GM18507 (cell line): ENCODE results near the gene HBQ1.
"Not testable (repeated sequence)": the region's sequence is repeated elsewhere in the genome, so short reads cannot be mapped to it uniquely, and the experiment has no call there.

ENCODE experiments used
- DNase-seq: peaks from one replicate; pipeline ENCODE4 v3.0.0; 2011; ENCODE audit warnings: low read depth; ENCODE audit not compliant: insufficient read length; ENCODE audit errors: extremely low spot score
- FAIRE-seq: peaks from 2 replicates; lab custom pipeline; 2011; peaks lifted over from hg19 to GRCh38; lab: Jason Lieb, UNC

HBQ1 gene

GRCh38 chr16:191831-192230 is 11.6 kb downstream of the HBQ1 start:
- DNase-seq (no peak), FAIRE-seq (no peak)

GRCh38 chr16:192686-193085 is 12.4 kb downstream of the HBQ1 start:
- FAIRE-seq: no peak
- DNase-seq: no peak

DNA sequence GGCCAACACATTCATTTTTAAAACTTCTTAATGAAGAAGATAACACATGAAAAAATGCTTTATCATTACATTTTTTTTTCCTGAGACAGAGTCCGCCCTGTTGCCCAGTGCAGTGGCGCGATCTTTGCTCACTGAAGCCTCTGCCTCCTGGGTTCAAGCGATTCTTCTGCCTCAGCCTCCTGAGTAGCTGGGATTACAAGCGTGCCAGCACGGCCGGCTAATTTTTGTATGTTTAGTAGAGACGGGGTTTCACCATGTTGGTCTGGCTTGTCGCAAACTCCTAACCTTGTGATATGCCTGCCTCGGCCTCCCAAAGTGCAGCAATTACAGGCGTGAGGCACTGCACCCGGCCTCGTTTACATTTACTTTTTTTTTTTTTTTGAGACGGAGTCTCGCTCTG is 13.2 kb downstream of the HBQ1 start:
- FAIRE-seq (no peak), DNase-seq (no peak)

DNA sequence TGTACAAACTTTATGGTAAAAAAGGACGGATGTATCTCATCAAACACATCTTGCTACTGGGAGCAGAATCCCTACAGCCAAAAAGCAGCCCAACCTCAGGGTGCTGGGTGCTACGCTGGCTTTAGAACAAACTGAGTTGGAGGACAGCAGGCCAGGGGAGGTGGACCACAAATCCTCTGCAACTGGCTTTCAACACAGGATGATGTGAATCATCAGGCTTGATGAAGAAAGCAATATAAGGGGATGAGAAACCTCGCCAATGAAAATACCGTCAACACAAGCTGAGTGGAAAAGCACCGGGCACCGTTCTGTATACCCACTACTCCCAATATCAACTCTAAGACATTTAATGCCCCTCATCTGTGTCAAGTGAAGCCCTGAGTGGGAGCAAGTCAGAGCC is 14.3 kb downstream of the HBQ1 start:
- no peak for DNase-seq
- FAIRE-seq: no peak

DNA sequence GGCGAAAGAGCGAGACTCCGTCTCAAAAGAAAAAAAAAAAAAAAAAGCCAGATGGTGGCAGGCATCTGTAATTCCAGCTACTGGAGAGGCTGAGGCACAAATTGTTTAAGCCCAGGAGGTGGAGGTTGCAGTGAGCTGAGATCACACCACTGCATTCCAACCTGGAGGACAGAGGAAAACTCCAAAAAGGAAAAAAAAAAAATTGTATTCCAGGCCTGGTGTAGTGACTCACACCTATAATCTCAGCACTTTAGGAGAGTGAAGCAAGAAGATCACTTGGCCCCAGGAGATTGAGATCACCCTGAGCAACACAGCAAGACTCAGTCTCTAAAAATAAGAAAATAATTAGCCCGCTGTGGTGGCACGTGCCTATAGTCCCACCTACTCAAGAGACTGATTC is 20.1 kb downstream of the HBQ1 start:
- FAIRE-seq: no peak
- DNase-seq: no peak

- DNase-seq (no peak), FAIRE-seq (no peak)
Measured at GRCh38 chr16:203246-203645, 23.0 kb downstream of the HBQ1 start.

- not testable (repeated sequence) for FAIRE-seq, DNase-seq
Measured at GRCh38 chr16:204046-204445, 23.8 kb downstream of the HBQ1 start.

DNA sequence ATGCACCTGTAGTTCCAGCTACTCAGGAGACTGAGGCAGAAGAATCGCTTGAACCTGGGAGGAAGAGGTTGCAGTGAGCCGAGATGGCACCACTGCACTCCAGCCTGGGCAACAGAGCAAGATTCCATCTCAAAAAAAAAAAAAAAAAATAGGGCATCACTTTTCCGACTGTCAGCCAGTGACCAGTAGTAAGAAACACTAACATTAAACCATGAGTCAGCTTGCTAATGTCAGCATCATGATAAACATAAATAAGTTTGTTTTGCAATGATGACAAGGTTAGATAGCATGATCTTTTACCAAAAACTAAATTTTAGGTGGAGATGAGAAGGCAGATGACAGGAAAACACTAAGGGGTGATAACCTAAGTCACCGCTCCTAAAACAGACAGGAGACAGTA is 29.1 kb downstream of the HBQ1 start:
- not testable (repeated sequence) for FAIRE-seq

DNA sequence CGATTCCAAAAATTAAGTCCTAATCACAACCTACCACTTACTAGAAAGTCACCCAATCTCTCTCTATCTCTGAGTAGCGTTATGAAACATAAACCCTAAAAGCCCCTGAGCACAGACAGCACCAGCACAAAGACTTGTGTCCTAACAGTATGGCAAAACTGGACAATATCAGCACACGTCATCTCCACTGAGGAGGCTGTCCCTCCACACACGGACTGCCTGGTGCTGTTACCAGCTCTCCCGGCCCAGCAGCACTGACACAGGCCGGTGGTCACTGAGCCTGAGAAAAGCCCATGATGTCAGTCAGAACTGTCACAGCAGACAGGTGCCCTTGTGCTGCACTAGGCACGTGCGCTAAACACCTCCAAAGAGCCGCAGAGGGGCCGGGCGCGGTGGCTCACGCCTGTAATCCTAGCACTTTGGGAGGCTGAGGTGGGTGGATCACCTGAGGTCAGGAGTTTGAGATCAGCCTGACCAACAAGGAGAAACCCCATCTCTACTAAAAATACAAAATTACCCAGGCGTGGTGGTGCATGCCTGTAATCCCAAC is 31.4 kb downstream of the HBQ1 start:
- DNase-seq, FAIRE-seq: not testable (repeated sequence)

More for the DNA sequence above, 29.1 kb downstream of the HBQ1 start:
- DNase-seq: not testable (repeated sequence)

- DNase-seq (no peak), FAIRE-seq (no peak)
Measured at GRCh38 chr16:212999-213398, 32.7 kb downstream of the HBQ1 start.

- FAIRE-seq (no peak), DNase-seq (no peak)
Measured at GRCh38 chr16:220021-220420, 39.8 kb downstream of the HBQ1 start.

- no peak for DNase-seq
- no peak for FAIRE-seq
Measured at GRCh38 chr16:228151-228851, 48.0 kb downstream of the HBQ1 start.

- FAIRE-seq (peak; percentile 81), DNase-seq (peak; percentile 83)
Measured at GRCh38 chr16:228852-229730, 48.8 kb downstream of the HBQ1 start, which contains the start of gene LUC7L. TSS of gene LUC7L (minus strand) at chr16:229449. CDS start at chr16:229339, 110 bp downstream.

- FAIRE-seq: no peak
- no peak for DNase-seq
Measured at GRCh38 chr16:229731-230281, 49.5 kb downstream of the HBQ1 start.

DNA sequence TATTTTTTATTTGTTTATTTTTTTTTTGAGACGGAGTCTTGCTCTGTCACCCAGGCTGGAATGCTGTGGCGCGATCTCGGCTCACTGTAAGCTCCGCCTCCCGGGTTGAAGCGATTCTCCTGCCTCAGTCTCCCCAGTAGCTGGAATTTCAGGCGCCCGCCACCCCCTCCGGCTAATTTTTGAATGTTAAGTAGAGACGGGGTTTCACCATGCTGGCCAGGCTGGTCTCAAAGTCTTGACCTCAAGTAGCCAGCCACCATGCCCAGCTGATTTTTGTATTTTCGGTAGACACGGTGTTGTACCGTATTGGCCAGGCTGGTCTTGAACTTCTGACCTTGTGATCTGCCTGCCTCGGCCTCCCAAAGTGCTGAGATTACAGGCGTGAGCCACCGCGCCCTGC is 50.1 kb downstream of the HBQ1 start:
- not testable (repeated sequence) for DNase-seq, FAIRE-seq
